Vagina (tissue), 2 donors: ENCODE data around the gene MVK.

ENCODE experiments used
- CTCF ChIP-seq, 3 experiments: fragments of 450-650 bp in 2 of 3; fragments of 200-600 bp in 1 of 3; sonication (generic) in 1 of 3; IDR thresholded peaks; one replicate each; pipeline ENCODE4 v1.5.1; 2017 to 2019; ENCODE audit warnings: antibody characterized with exemption in 3 of 3, mild to moderate bottlenecking in 2 of 3, moderate library complexity in 2 of 3
- POLR2A ChIP-seq, 2 donors: fragments of 450-650 bp; IDR thresholded peaks; one replicate each; pipeline ENCODE4 v1.6.1; 2017; ENCODE audit warnings: antibody characterized with exemption in 2 of 2, mild to moderate bottlenecking in 2 of 2, moderate library complexity in 2 of 2
- POLR2AphosphoS5 ChIP-seq, 2 donors: sonication (generic); formaldehyde crosslinking; IDR thresholded peaks; one replicate each; pipeline ENCODE4 v1.9.0; 2017; ENCODE audit warnings: antibody characterized with exemption in 2 of 2, mild to moderate bottlenecking in 2 of 2, low read depth in 1 of 2; ENCODE audit not compliant: insufficient read depth in 1 of 2

GRCh38 chr12:109581856-109582255, 8.3 kb downstream of the MVK start:
- TF ChIP-seq POLR2AphosphoS5 (IDR thresholded peaks at IDR 0.05; ENCODE audit: insufficient read depth in 1 of 2, low read depth in 1 of 2): no peak
- TF ChIP-seq POLR2A (IDR thresholded peaks at IDR 0.05): no peak
- no peak for TF ChIP-seq CTCF (IDR thresholded peaks at IDR 0.05)
